Neural cell (in vitro differentiated cells): Measurements from ENCODE around the gene TM9SF4. TPM values are rescaled to one million over a fixed set of nuclear protein-coding genes. Genes with fewer than 3 reads are reported as not detected.
A peak's percentile ranks its signal among the peaks of the same experiment; 100 is the strongest.

ENCODE experiments used
- H2AFZ ChIP-seq: fragments of 200-600, 300-800 bp; sonication (generic), shearing (Covaris generic); 2 replicates; pipeline ENCODE4 v1.6.0; 2014; ENCODE audit warnings: low read depth, mild to moderate bottlenecking, antibody characterized with exemption, low read length, moderate library complexity
- H3F3A ChIP-seq: fragments of 200-600 bp; shearing (Covaris generic); 2 replicates; pipeline ENCODE4 v1.6.1; 2016; ENCODE audit warnings: mild to moderate bottlenecking, moderate library complexity, mixed read lengths, antibody characterized with exemption, low read length; ENCODE audit not compliant: insufficient read depth, poor library complexity, severe bottlenecking
- H3K27ac ChIP-seq: fragments of 200-600, 300-800 bp; sonication (generic), shearing (Covaris generic); 2 replicates; pipeline ENCODE4 v1.5.1; 2014; ENCODE audit warnings: mild to moderate bottlenecking, low read length, moderate library complexity
- H3K27me3 ChIP-seq: fragments of 300-800, 200-600 bp; sonication (generic), shearing (Covaris generic); 2 replicates; pipeline ENCODE4 v1.6.0; 2014; ENCODE audit warnings: mild to moderate bottlenecking, low read depth, low read length, moderate library complexity; ENCODE audit not compliant: insufficient read depth
- H3K36me3 ChIP-seq: fragments of 300-800, 200-600 bp; sonication (generic), shearing (Covaris generic); 2 replicates; pipeline ENCODE4 v1.5.1; 2014; ENCODE audit warnings: mild to moderate bottlenecking, antibody characterized with exemption, low read length, moderate library complexity; ENCODE audit not compliant: insufficient read depth
- H3K4me2 ChIP-seq: fragments of 300-800, 200-600 bp; sonication (generic), shearing (Covaris generic); 2 replicates; pipeline ENCODE4 v1.6.0; 2014; ENCODE audit warnings: mild to moderate bottlenecking, low read length
- H3K4me3 ChIP-seq: fragments of 300-800, 200-600 bp; sonication (generic), shearing (Covaris generic); 2 replicates; pipeline ENCODE4 v1.5.1; 2014; ENCODE audit warnings: mild to moderate bottlenecking, low read length, moderate library complexity
- H3K79me2 ChIP-seq: fragments of 200-600 bp; shearing (Covaris generic); replicated peaks from 2 replicates; pipeline ENCODE4 v1.6.0; 2014; ENCODE audit warnings: mild to moderate bottlenecking, low read length, moderate library complexity; ENCODE audit not compliant: insufficient read depth
- H3K9ac ChIP-seq: fragments of 300-800, 200-600 bp; sonication (generic), shearing (Covaris generic); 2 replicates; pipeline ENCODE4 v1.6.1; 2016; ENCODE audit warnings: mild to moderate bottlenecking, low read length, mixed read lengths
- H3K9me2 ChIP-seq: fragments of 200-600 bp; shearing (Covaris generic); 2 replicates; pipeline ENCODE4 v1.6.1; 2016; ENCODE audit warnings: mild to moderate bottlenecking, low read length, mixed read lengths; ENCODE audit not compliant: insufficient read depth
- H3K9me3 ChIP-seq: fragments of 200-600, 300-800 bp; sonication (generic), shearing (Covaris generic); 2 replicates; pipeline ENCODE4 v1.6.1; 2016; ENCODE audit warnings: mild to moderate bottlenecking, mixed run types, low read length, moderate library complexity, mixed read lengths
- H4K20me1 ChIP-seq: fragments of 200-600 bp; shearing (Covaris generic); 2 replicates; pipeline ENCODE4 v1.6.1; 2016; ENCODE audit warnings: mild to moderate bottlenecking, mixed run types; ENCODE audit not compliant: insufficient read depth
- EP300 ChIP-seq: fragments of 450-650 bp; conservative IDR thresholded peaks from 2 replicates; pipeline ENCODE4 v1.6.1; 2014; ENCODE audit warnings: antibody characterized with exemption, mild to moderate bottlenecking, moderate library complexity; ENCODE audit not compliant: poor library complexity, severe bottlenecking
- EZH2 ChIP-seq: fragments of 200-600, 300-800 bp; shearing (Covaris generic), sonication (generic); IDR thresholded peaks from 2 replicates; pipeline ENCODE4 v1.6.1; 2014; ENCODE audit warnings: antibody characterized with exemption, low read length, borderline replicate concordance, mild to moderate bottlenecking; ENCODE audit not compliant: insufficient read depth, poor library complexity, severe bottlenecking
- MXI1 ChIP-seq: fragments of 450-650 bp; conservative IDR thresholded peaks from 2 replicates; pipeline ENCODE4 v1.6.1; 2014; ENCODE audit warnings: antibody characterized with exemption, mild to moderate bottlenecking; ENCODE audit not compliant: poor library complexity, severe bottlenecking
- POLR2AphosphoS5 ChIP-seq: IDR thresholded peaks from 2 replicates; pipeline ENCODE4 v1.6.1; 2012
- RAD21 ChIP-seq: fragments of 450-650 bp; conservative IDR thresholded peaks from 2 replicates; pipeline ENCODE4 v1.6.1; 2014; ENCODE audit warnings: antibody characterized with exemption, mild to moderate bottlenecking, moderate library complexity
- REST ChIP-seq: IDR thresholded peaks from 2 replicates; pipeline ENCODE4 v1.6.1; 2012; ENCODE audit warnings: borderline replicate concordance
- SMC3 ChIP-seq: fragments of 450-650 bp; conservative IDR thresholded peaks from 2 replicates; pipeline ENCODE4 v1.6.1; 2014; ENCODE audit warnings: antibody characterized with exemption, mild to moderate bottlenecking, moderate library complexity; ENCODE audit not compliant: poor library complexity
- TAF1 ChIP-seq: IDR thresholded peaks from 2 replicates; pipeline ENCODE4 v1.6.1; 2012; ENCODE audit warnings: low read depth
- polyA plus RNA-seq: library from polyadenylated mRNA; depleted of rRNA; stranded (reverse); fragments of >200 nt; gene quantifications from 2 replicates; pipeline ENCODE4 v1.2.3, GENCODE V29; 2014
- TF ChIP-seq, protein P1 (sequence below): fragments of 450-650 bp; IDR thresholded peaks from 2 replicates; pipeline ENCODE4 v1.5.1; 2014; ENCODE audit warnings: antibody characterized with exemption, mild to moderate bottlenecking, moderate library complexity; ENCODE audit not compliant: poor library complexity, severe bottlenecking

TM9SF4 gene
- polyA plus RNA-seq, 1 donor from 2014 or later: 18.3 TPM

DNA sequence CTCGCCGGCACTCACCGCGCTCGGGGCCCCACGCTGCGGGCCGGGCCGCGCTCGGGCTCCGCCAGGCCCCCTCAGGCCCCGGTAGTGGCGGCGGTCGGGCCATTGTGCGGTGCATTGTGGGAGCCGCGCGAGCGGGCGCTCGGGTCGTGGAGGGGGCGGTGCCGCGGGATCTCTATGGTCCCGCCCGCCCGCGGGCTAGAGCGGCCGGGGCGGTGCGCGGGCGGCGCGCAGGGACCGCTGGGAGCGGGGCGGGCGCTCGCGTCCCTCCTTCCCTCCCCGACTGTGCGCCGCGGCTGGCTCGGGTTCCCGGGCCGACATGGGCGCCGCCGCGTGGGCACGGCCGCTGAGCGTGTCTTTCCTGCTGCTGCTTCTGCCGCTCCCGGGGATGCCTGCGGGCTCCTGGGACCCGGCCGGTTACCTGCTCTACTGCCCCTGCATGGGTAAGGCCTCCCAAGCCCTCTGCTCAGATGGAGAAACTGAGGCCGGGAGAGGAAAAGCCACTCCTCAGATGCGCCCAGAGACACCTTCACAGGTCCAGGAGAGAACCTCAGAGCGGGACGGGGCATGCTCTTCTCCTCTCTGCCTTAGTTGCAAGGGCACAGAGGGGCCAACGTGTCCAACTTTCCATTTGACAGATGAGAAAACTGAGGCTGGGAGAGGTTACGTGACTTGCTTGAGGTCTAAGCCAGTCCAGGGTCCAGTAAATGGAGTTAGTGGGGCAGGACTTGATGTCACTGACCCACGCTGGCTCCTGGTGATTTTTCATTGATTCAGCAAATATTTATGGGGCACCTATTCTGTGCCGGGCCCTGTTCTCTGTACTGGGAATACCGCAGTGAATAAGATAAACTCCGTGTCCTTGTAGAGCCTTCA, 98.3 kb downstream of the TM9SF4 start, which contains the start of the genes PLAGL2 and POFUT1:
PLAGL2 (minus strand) TSS at position 118 of the 873 bp plus-strand sequence. CDS start 5,565 bp downstream, outside the sequence.
POFUT1 (plus strand) TSS at position 255 of the 873 bp plus-strand sequence; CDS start at position 317, 62 bp downstream.
- H3K4me2 ChIP-seq: peak within 1 kb of the TSS; percentile 98
- no peaks in the 10 kb centered on the region for H3K9me2 ChIP-seq
- H3F3A ChIP-seq: no peaks in the 10 kb centered on the region
- TF ChIP-seq SMC3: peak; percentile 75
- TF ChIP-seq TAF1: peak; percentile 93
- TF ChIP-seq MXI1: peak; percentile 96
- TF ChIP-seq, protein P1, sequence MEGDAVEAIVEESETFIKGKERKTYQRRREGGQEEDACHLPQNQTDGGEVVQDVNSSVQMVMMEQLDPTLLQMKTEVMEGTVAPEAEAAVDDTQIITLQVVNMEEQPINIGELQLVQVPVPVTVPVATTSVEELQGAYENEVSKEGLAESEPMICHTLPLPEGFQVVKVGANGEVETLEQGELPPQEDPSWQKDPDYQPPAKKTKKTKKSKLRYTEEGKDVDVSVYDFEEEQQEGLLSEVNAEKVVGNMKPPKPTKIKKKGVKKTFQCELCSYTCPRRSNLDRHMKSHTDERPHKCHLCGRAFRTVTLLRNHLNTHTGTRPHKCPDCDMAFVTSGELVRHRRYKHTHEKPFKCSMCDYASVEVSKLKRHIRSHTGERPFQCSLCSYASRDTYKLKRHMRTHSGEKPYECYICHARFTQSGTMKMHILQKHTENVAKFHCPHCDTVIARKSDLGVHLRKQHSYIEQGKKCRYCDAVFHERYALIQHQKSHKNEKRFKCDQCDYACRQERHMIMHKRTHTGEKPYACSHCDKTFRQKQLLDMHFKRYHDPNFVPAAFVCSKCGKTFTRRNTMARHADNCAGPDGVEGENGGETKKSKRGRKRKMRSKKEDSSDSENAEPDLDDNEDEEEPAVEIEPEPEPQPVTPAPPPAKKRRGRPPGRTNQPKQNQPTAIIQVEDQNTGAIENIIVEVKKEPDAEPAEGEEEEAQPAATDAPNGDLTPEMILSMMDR: peak; percentile 70
- TF ChIP-seq EP300: peak; percentile 67
- peak; percentile 67 for TF ChIP-seq RAD21
- TF ChIP-seq REST: peak; percentile 81
- TF ChIP-seq EZH2: no peak
- TF ChIP-seq POLR2AphosphoS5: peak; percentile 83
- H3K27ac ChIP-seq: peak within 1 kb of the TSS; percentile 72
- H2AFZ ChIP-seq: peak within 1 kb of the TSS; percentile 97
- no peaks in the 10 kb centered on the region for H4K20me1 ChIP-seq
- H3K27me3 ChIP-seq: no peaks in the 10 kb centered on the region
- H3K79me2 ChIP-seq: peaks cover 56% of the 10 kb centered on the region
- no peaks in the 10 kb centered on the region for H3K36me3 ChIP-seq
- H3K9me3 ChIP-seq: no peaks in the 10 kb centered on the region
- peak within 1 kb of the TSS; percentile 93 for H3K9ac ChIP-seq
- H3K4me3 ChIP-seq: peak within 1 kb of the TSS; percentile 77

DNA sequence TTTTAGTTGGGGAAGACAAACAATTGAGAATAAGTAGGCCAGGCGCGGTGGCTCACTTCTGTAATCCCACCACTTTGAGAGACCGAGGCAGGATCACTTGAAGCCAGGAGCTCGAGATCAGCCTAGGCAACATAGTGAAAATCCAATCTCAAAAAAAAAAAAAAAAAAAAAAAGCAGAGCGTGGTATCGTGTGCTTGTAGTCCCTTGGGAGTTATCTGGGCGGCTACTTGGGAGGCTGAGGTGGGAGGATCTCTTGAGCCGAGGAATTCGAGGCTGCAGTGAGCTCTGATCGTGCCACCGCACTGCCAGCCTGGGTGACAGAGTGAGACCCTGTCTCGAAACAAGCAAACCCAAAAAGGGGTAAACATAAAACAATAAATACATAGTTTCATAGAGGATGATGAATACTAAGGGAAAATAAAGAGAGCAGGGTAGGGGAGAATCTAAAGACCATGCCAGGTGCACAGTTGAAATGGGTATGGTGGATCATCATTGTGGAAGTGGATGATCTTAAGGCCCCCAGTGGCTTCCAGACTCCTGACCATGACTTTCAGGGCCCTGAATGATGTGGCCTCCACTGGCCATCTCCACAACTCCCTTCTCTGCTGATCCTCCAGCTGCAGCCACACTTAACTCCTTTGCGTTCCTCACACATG, 99.1 kb downstream of the TM9SF4 start:
- Histone ChIP-seq H3K9me2 (no peaks in the 10 kb centered on the region), H2AFZ (peak overlapping the region; percentile 97), H3K27ac (no peak overlapping the region), H3K4me3 (peak overlapping the region; percentile 77), H3F3A (no peaks in the 10 kb centered on the region), H3K36me3 (no peaks in the 10 kb centered on the region), H3K4me2 (peak overlapping the region; percentile 74), H3K79me2 (peaks cover 48% of the 10 kb centered on the region), H3K9ac (peak overlapping the region; percentile 93), H3K9me3 (no peaks in the 10 kb centered on the region), H4K20me1 (no peaks in the 10 kb centered on the region), H3K27me3 (no peaks in the 10 kb centered on the region)
- TF ChIP-seq REST (no peak), EP300 (no peak), SMC3 (no peak), EZH2 (no peak), TAF1 (no peak), MXI1 (no peak), POLR2AphosphoS5 (no peak), RAD21 (no peak)
- TF ChIP-seq, protein P1: no peak
